Ramos (cell line): ENCODE results near the gene STAB2.

Experiments
- in situ Hi-C: fragments of 300-500 bp; cut with MboI; formaldehyde crosslinking; loops from one replicate; pipeline ENCODE4 v1.14.3; 2022; ENCODE audit warnings: low sequenced_read_pairs; ENCODE audit not compliant: unreplicated experiment

Gene STAB2

DNA sequence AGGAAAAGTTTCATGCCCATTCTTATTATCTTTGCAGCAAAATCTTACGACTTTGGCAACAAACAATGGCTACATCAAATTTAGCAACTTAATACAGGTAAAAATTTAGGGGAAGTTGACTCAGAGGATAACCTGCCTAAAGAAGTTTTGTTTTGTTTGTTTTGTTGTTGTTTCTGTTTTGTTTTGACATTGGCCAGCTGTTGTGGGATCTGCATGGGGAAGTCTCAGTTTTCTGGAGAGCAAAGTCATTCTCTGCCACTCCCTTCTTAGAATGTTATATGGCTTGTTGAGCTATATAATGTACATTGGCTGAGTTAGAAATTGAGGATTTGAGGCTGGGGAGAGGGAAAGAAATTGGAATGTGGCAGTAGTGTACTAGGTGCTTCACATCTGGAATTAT, 144.5 kb downstream of the STAB2 start:
- in situ Hi-C loops, result no loop called here

DNA sequence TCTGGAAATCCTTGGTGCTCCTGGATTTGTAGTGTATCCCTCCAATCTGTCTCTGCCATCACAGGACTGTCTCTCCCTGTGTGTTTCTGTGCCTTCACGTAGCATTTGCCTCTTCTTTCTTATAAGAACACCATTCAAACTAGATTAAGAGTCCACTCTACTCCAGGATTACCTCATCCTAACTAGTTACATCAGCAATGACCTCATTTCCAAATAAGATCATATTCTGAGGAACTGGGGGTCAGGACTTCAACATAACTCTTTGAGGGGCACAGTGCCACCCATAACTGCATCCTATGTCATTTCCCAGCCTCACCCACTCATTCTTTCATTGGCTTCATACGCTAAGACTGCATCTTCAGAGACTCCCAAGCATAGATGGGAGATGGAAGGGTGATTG, 147.8 kb downstream of the STAB2 start:
- in situ Hi-C loops, result no loop called here

DNA sequence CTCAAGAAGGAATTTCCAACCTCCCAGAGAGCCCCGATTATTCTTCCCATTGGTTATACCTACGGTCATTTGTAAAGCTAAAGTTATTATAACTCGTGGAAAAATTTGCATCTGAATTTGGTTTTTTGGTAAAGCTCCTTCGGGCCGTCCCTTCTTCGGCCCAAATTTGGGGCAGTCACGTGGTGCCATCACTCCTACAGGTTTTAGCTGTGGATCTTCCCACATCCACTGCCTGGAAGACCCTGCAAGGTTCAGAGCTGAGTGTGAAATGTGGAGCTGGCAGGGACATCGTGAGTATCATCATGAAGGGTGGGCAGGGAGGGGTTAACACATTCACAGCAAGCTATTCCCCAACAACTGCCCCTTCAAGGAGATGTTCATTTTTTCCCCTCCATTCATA, 148.2 kb downstream of the STAB2 start:
- in situ Hi-C loops, result no loop called here

DNA sequence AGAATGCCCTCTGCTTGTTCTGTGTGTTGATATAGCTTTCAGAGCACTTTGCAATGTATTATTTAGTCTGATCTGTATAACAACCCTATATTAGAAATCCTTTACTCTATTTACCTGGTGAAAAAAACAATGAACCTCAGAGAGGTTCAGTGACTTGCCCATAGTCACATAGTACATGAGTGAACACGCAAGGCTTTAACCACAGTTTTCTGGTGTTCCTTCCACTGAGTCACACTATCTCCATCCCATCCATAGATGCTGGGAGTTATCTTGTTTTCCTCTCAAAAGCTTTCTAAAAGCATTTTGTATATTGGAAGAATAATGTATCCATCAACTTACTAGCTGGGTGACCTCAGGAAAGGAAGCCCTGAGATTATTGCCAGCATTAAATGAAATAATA, 149.5 kb downstream of the STAB2 start:
- in situ Hi-C loops, result no loop called here

DNA sequence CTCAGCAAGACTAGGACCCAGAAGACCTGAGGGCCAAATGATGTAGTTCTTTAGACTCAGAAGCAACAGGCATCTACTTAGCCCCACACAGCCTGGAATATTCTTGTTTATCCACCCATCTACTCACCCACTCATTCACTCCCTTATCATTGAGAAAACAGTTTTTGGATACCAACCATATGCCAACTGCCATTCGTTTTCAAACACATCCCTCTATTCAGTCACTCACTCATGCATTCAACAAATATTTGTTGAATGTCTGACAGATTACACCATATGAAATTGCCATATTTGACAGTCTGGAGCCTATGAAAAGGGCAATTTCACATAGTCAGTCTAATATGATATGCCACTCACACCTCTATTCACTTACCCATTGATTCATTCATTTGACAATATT, 150.8 kb downstream of the STAB2 start:
- in situ Hi-C loops, result no loop called here

DNA sequence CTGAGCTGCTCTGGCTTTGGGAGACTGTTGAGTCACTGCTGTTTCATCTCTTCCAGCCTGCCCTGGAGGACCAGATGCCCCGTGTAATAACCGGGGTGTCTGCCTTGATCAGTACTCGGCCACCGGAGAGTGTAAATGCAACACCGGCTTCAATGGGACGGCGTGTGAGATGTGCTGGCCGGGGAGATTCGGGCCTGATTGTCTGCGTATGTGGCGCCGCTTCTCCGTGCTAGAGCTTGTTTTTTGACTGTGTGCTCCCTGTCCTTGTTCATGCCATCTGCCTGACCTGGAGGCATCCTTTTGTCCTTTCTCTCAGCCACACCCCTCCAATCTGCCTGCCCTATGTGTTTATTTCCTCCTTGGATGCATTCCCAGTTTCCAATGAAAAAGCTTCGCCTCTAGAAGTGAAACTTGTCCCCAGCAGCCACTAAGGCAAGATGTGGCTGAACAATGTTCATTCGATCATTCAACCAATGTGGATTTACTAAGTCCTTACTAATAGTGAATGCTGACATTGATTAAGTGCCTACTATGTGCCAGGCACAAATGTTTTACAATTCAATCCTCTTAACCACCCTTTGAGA, 155.4 kb downstream of the STAB2 start:
- in situ Hi-C loops, result no loop called here

DNA sequence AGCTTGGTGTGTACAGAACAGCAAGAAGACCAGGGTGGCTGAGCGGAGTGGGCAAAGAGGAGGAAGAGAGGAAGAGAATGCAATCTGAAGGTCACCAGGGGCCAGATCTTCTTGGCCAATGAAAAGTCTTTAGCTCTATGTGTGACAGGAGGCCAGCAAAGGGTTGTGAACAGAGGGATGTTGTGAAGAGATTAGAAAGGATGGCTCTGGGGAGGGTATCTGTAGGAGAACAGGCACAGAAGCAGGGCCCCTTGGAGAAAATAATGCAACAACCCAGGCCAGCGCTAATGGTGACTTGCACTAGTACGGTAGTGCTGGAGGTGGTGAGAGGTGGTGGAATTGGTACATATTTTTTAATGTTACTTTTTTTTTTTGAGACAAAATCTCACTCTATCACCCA, 156.7 kb downstream of the STAB2 start:
- in situ Hi-C loops, result no loop called here

DNA sequence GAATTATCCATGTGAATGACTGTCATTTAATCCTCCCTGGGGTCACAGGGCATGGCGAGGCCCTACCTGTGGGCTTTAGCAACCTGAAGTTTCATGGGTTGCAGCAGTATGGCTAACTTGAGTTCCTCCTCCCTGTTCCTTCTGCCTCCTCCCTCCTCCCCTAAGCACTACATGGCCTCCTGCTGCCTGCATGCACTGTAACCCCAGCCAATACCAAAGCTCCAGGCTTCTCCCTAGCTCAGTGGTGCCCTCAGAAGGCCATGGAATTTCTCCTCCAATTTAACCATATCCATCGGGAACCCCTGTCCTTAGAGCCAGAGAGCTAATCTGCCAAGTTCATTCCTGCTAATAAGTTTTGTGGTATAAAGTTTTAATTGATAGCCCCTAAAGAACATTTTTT, 158.9 kb downstream of the STAB2 start:
- in situ Hi-C loops, result no loop called here

DNA sequence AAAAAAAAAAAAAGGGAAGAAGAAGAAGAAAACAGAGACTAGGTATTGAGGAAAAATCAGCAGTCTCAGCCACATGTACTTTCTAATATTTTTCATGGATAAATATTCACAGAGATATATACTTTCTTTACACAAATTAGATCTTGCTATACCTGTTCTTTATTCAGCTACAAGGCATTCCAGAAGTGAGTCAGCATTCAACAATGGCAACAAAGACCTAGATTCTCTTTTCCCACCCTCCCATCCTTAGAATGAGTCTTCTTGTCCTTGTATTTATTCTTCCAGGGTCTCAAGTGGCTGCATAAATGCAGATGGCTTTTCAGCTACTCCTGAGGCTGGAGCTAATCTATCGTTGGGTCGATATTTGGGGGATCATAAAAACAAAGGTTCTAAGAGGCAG, 160.9 kb downstream of the STAB2 start:
- in situ Hi-C loops, result no loop called here

DNA sequence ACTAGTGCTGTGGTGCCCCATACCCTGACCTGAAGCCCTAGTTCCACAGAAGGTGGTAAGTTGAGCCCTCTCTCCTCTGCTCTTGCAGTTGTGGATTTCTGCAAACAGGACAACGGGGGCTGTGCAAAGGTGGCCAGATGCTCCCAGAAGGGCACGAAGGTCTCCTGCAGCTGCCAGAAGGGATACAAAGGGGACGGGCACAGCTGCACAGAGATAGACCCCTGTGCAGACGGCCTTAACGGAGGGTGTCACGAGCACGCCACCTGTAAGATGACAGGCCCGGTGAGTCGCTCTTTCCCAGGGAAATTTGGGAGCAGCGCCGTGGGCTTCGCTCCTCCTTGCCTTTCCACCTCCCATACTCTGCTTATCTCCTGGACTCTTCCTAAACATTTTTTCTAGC, 161.8 kb downstream of the STAB2 start:
- in situ Hi-C loops, result no loop called here

DNA sequence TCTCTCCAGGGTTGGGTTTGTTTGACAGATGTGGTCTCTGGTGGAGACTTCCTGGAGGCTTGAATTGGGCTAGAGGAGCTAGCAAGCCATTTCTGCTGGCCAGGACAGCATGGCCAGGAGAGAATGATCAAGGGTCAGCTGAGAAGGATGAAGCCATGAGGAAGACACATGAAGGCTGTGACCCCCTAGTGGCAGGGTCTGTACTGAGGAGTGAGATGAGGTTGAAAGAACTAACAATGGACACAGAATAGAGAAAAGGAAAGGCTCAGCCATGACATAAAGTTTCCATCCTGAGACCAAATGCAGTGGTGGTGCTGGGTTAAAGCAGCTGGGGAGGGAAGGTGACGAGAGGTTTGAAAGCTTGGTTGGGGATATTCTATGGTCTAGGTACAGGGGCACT, 164.1 kb downstream of the STAB2 start:
- in situ Hi-C loops, result no loop called here

DNA sequence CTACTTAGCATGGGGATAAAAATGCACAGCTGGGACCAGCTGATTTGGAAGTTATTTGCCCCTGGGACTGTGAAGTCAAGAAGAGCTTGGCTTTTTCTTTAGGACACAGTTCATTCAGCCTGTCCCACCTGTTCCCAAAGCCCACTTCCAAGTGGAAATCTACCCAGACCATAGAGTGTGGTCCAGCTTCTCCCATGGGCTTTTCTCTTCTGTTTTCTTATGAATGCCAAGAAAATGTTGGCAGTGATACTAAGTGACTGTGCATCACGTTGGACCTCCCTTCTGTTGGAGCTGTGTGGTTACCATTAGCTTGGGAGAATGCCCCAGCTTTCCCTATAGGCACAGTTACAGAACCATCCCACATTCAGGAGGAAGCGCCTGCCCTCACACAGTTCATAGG, 164.5 kb downstream of the STAB2 start:
- in situ Hi-C loops, result no loop called here

DNA sequence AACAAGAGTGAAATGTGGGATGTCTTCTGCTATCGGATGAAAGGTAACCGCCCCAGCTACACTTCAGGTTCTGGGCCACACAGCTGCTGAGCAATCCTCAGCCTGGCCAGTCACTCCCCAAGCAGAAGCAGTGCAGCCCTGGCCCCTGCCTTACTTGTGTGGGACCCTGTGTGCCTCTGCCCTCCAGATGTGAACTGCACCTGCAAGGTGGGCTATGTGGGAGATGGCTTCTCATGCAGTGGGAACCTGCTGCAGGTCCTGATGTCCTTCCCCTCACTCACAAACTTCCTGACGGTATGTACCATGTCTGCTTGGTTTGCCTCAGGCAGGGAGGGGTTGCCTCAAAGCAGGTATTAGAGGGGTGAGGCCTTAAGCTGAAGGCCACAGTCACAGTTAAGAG, 168.4 kb downstream of the STAB2 start:
- in situ Hi-C loops, result no loop called here

DNA sequence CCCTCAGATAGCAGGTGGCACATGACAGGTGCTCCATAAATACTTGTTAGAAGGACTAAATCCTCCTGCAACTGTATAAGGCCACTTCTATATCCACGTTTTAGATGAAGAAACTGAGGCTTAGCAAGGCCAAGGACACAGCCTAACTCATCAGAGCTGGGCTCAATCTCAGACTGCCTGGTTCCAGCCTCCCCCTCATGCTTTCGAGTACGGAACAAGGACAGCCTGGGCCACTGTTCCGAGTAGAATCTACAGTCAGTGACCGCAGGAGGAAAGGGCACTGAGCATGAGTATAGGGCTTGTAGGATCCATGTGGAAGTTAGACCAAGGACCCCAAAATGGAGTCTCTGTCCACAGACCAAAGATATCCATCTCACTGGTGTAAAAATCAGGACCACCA, 169.4 kb downstream of the STAB2 start:
- in situ Hi-C loops, result no loop called here

DNA sequence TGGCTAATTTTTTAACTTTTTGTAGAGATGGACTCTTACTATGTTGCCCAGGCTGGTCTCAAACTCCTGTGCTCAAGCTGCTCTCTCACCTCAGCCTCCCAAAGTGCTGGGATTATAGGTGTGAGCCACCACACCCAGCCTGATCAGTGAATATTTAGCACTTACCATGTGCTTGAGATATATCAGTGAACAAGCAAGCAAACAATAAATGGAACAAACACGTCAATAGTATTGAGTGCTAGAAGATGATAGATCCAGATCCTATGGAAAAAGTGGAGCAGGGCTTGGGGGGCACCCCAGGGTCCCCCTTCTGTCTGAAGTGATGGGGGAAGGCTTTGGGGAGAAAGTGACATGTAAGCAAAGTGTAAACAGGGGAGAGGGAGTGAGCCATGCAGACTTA, 170.2 kb downstream of the STAB2 start:
- in situ Hi-C loops, result no loop called here

DNA sequence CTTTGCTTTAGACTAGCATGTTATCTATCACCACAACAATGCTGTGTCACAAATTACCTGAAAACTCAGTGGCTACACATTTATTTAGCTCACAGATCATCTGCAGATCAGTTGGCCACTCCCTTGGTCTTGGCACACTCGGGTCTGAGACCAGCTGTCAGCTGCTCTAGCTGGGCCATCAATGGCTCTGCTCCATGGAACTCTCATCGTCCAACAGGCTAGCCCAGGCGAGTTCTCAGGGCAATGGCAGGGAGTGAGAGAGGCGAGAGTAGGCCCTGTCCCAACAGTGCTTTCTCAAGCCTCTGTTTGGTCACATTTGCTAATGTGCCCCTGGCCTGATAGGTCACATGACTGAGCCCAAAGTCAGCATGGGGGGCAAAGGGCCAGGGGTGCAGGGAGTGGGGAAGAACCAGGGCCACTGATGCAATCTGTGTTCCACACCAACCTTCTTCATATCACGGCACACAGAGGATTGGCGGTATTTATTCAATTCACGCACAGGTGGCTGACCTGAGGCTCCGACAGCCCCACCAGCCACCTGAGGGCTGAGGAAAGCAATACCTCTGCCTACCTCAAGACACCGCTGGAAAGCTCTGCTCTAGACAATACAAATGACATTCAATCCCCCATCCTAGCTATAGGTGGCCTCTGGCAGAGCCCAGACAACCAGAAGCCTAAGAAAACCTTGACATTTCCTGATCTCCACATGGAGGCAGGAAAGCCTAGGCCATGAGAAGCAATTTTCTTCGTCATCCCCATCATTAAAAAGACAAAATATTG, 171.4 kb downstream of the STAB2 start:
- in situ Hi-C loops, result no loop called here

DNA sequence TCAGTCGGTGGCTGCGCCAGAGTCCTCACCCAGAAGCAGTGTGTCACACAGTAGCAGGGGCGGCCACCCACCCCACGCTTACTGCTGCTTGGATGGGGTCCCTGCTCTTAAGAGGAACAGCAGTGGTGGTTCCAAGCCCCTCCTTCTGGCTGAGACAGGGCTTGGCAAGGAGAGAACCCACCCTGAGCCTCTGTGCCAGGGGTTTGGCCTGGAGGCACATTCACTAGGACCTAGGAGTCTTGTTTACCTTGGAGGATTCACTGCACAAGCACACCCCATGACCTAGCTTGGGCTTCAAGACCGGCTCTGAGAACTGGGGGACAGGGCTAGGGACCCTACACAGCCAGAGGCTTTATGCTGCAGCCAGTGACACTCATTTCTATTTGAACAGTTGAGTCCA, 175.4 kb downstream of the STAB2 start:
- in situ Hi-C loops, result no loop called here

DNA sequence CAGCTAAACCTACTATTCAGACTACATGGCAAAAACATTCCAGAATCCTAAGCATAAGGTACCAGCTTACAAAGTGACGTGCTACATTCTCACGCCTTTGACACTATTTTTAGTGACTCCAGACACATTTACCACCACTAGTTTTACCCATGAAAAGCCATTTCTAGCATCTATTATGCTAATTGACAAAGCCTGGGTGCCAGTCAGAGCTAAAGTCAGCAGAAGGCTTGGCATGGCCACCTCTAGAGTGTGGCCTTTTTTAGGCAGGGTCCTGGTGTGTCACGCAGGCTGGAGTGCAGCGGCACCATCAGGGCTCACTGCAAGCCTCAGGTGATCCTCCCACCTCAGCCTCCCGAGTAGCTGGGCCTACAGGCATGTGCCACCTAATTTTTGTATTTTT, 178.2 kb downstream of the STAB2 start:
- in situ Hi-C loops, result no loop called here

DNA sequence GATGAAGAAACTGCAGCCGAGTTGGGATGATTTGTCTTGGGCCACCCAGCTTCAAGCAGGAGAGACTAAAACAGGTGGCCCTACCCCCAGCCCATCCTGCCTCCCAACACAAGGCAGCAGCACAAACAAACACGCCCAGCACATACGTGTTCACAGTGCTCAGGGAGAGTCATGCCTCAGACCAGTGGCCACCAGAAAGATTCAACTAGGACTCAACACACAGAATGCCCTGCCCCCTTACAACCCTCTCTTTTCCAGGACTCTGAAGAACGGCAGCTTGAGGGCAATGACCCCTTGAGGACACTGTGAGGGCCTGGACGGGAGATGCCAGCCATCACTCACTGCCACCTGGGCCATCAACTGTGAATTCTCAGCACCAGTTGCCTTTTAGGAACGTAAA, 179.0 kb downstream of the STAB2 start:
- in situ Hi-C loops, result no loop called here

DNA sequence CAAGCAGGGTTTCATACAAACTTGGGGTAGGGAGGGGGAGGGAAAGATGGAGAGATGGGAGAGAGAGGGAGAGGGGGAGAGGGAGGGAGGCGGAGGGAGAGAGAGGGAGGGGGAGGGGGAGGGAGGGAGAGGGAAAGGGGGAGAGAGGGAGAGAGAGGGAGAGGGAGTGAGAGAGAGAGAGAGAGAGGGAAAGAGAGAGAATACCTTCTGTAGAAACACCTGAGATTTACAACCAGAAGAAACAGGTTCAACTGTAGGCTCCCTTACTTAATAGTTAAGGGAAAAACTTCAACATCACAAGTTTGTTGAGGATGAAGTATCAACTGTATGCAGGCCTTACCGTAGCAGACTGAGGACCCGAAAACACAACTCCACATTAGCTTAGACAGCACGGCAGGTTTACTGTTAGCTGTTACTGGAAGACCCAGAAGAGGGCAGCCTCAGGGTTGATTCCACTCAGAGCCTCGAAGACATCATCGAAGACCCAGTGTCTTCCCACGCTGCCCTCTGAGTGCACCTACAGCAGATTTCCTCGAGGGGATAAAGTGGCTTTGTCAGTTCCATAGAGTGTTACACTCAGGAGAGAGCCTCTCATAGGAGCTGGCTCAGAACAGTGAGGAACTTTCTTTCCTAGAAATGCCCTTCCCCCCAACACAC, 181.5 kb downstream of the STAB2 start:
- in situ Hi-C loops, result no loop called here

DNA sequence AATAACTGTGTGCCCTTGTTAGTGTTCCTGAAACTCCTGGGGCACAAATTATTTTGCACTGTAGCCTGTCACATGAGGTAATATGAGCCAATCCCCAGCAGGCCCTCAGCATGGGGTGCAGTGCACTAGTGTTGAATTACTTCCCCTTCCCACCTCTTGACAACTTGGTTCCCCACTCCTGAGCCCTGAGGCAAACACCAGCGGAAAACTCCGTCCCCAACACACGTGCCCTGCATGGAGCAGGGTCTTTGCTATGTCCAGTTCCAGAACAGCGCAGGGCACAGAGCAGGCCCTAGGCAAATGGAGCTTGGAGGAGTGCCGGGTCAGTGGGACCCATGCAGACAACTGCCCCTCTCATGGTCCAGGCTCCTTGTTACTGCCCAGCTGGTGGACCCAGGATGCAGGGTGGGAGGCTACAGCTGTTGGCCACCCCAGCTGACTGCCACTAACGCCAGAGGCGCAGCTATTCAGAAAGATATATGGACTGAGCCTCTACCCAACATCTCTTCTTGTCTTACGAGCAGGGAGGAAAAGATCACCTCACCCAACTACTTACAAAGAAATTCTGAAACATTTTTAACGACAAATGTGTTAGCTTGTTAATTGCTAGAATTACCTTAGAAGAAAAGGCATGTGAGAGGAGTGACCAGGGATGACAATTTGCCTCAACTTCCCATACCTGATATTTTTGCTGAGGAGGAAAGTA, 182.3 kb downstream of the STAB2 start:
- in situ Hi-C loops, result no loop called here
